H1 (cell line): ENCODE results near the gene KCNE4. TPM values are rescaled to one million over a fixed set of nuclear protein-coding genes. Genes with fewer than 3 reads are reported as not detected.

Experiments
- ATF2 ChIP-seq: IDR thresholded peaks from 2 replicates; pipeline ENCODE4 v1.6.1; 2012; ENCODE audit warnings: low read length, inconsistent platforms
- CHD2 ChIP-seq: IDR thresholded peaks from 2 replicates; pipeline ENCODE4 v1.6.1; 2012; ENCODE audit warnings: low read length, improper control_type of control experiment
- JUND ChIP-seq: IDR thresholded peaks from 2 replicates; pipeline ENCODE4 v1.6.1; 2011; ENCODE audit warnings: mild to moderate bottlenecking, improper control_type of control experiment, low read length
- KDM5A ChIP-seq: fragments of 200-600 bp; IDR thresholded peaks from 2 replicates; pipeline ENCODE4 v1.7.1; 2012; ENCODE audit warnings: mild to moderate bottlenecking, low read length, inconsistent platforms, mixed read lengths
- SP4 ChIP-seq: IDR thresholded peaks from 2 replicates; pipeline ENCODE4 v1.6.1; 2012; ENCODE audit warnings: low read length, inconsistent platforms
- polyA plus RNA-seq, 7 experiments: library from polyadenylated mRNA; depleted of rRNA in 3 of 7; stranded (reverse) in 5 of 7; unstranded in 2 of 7; fragments of >200 nt in 5 of 7; fragments of 200-250 nt in 2 of 7; gene quantifications; 1 replicate in 5 of 7; 2 replicates in 1 of 7; 4 replicates in 1 of 7; pipeline versions ENCODE4 v1.2.1 to v1.2.3, GENCODE V29; 2011 to 2013; ENCODE audit warnings: missing spikeins in 2 of 7, mixed read lengths in 2 of 7
- total RNA-seq: library from RNA; stranded (reverse); fragmentation: NEBNext Ultra II Directional; extraction: Animal tissue kit (Norgen Biotek cat#: 25700); gene quantifications from 2 replicates; pipeline ENCODE4 v1.2.1, GENCODE V29; 2021
- TF ChIP-seq, protein P1 (sequence below): fragments of 300-600 bp; sonication (generic); IDR thresholded peaks from 2 replicates; pipeline ENCODE4 v1.7.1; 2012; ENCODE audit warnings: low read length, moderate library complexity, mild to moderate bottlenecking, inconsistent platforms; ENCODE audit not compliant: insufficient replicate concordance
- TF ChIP-seq, protein P2 (sequence below): IDR thresholded peaks from 2 replicates; pipeline ENCODE4 v1.6.1; 2011; ENCODE audit warnings: low read length, improper control_type of control experiment

KCNE4 gene
- total and polyA plus RNA-seq, 2 of the 8 experiments (the other 6 are each of a cell fraction or from before 2014, with no cell fraction given), result 0.08 to 0.09 TPM

DNA sequence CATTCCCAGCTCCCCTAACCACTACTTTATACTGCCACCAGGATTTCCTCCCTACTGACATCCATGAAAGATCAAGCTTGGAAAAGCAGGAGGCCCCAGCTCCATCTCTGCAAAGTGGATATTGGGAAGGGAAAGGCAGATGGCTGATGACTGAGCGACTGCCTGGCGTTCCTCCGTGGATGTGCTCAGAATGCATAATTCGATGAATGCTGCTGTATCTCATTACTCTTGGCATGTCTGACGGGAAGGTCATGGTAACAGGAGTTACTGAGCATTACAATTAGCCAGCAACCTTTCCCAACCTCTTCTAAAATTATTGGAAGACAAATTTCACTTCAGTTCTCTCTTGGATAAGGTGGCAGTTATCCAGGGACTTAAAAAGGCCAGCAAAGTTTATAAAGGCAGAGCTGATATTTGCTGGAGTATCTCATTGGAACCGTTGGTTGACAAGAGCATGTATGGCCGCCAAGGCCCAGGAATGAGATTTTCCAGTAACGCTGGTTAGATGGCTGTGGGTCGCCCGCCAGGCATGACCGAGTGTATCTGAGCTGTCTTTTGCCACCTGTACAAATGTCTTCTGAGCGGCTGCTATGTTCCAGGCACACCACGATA, 34.5 kb downstream of the KCNE4 start (continued):
- TF ChIP-seq, protein P1, sequence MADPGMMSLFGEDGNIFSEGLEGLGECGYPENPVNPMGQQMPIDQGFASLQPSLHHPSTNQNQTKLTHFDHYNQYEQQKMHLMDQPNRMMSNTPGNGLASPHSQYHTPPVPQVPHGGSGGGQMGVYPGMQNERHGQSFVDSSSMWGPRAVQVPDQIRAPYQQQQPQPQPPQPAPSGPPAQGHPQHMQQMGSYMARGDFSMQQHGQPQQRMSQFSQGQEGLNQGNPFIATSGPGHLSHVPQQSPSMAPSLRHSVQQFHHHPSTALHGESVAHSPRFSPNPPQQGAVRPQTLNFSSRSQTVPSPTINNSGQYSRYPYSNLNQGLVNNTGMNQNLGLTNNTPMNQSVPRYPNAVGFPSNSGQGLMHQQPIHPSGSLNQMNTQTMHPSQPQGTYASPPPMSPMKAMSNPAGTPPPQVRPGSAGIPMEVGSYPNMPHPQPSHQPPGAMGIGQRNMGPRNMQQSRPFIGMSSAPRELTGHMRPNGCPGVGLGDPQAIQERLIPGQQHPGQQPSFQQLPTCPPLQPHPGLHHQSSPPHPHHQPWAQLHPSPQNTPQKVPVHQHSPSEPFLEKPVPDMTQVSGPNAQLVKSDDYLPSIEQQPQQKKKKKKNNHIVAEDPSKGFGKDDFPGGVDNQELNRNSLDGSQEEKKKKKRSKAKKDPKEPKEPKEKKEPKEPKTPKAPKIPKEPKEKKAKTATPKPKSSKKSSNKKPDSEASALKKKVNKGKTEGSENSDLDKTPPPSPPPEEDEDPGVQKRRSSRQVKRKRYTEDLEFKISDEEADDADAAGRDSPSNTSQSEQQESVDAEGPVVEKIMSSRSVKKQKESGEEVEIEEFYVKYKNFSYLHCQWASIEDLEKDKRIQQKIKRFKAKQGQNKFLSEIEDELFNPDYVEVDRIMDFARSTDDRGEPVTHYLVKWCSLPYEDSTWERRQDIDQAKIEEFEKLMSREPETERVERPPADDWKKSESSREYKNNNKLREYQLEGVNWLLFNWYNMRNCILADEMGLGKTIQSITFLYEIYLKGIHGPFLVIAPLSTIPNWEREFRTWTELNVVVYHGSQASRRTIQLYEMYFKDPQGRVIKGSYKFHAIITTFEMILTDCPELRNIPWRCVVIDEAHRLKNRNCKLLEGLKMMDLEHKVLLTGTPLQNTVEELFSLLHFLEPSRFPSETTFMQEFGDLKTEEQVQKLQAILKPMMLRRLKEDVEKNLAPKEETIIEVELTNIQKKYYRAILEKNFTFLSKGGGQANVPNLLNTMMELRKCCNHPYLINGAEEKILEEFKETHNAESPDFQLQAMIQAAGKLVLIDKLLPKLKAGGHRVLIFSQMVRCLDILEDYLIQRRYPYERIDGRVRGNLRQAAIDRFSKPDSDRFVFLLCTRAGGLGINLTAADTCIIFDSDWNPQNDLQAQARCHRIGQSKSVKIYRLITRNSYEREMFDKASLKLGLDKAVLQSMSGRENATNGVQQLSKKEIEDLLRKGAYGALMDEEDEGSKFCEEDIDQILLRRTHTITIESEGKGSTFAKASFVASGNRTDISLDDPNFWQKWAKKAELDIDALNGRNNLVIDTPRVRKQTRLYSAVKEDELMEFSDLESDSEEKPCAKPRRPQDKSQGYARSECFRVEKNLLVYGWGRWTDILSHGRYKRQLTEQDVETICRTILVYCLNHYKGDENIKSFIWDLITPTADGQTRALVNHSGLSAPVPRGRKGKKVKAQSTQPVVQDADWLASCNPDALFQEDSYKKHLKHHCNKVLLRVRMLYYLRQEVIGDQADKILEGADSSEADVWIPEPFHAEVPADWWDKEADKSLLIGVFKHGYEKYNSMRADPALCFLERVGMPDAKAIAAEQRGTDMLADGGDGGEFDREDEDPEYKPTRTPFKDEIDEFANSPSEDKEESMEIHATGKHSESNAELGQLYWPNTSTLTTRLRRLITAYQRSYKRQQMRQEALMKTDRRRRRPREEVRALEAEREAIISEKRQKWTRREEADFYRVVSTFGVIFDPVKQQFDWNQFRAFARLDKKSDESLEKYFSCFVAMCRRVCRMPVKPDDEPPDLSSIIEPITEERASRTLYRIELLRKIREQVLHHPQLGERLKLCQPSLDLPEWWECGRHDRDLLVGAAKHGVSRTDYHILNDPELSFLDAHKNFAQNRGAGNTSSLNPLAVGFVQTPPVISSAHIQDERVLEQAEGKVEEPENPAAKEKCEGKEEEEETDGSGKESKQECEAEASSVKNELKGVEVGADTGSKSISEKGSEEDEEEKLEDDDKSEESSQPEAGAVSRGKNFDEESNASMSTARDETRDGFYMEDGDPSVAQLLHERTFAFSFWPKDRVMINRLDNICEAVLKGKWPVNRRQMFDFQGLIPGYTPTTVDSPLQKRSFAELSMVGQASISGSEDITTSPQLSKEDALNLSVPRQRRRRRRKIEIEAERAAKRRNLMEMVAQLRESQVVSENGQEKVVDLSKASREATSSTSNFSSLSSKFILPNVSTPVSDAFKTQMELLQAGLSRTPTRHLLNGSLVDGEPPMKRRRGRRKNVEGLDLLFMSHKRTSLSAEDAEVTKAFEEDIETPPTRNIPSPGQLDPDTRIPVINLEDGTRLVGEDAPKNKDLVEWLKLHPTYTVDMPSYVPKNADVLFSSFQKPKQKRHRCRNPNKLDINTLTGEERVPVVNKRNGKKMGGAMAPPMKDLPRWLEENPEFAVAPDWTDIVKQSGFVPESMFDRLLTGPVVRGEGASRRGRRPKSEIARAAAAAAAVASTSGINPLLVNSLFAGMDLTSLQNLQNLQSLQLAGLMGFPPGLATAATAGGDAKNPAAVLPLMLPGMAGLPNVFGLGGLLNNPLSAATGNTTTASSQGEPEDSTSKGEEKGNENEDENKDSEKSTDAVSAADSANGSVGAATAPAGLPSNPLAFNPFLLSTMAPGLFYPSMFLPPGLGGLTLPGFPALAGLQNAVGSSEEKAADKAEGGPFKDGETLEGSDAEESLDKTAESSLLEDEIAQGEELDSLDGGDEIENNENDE, result no peak
- TF ChIP-seq ATF2 (no peak), CHD2 (no peak), KDM5A (no peak), SP4 (no peak), JUND (no peak)
- TF ChIP-seq, protein P2, sequence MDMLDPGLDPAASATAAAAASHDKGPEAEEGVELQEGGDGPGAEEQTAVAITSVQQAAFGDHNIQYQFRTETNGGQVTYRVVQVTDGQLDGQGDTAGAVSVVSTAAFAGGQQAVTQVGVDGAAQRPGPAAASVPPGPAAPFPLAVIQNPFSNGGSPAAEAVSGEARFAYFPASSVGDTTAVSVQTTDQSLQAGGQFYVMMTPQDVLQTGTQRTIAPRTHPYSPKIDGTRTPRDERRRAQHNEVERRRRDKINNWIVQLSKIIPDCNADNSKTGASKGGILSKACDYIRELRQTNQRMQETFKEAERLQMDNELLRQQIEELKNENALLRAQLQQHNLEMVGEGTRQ, result no peak
- TF ChIP-seq, all 59 proteins: peak for 0
